HG03521 (cell line): ENCODE results near the gene TMEM236.
"Not testable (repeated sequence)": the region's sequence is repeated elsewhere in the genome, so short reads cannot be mapped to it uniquely, and the experiment has no call there.

Source experiments
- ATAC-seq: cut with Tn5 transposase; IDR thresholded peaks from one replicate; pipeline ENCODE4 v1.9.1; 2021; ENCODE audit warnings: mild to moderate bottlenecking, moderate library complexity; ENCODE audit not compliant: unreplicated experiment

The TMEM236 gene, protein sequence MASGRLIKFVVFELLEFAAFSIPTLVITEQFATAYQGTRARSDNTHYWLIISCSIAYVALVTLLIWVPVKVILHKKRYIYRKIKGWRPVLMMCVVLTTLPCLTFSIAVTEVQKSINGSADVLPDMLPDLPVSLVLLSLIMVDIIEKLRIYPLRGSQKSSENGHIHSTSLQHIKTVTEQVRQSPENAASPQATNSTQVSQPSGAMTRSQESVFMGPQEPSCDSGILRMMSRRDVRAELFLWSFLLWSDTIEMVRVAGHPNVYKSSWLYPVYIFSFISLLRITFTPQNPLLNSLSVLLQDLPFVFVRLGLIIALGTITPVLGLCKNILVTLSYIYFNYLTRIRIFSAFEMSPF

GRCh38 chr10:17751781-17752445, at the start of gene TMEM236:
TMEM236 (plus strand) TSS chr10:17752201; CDS start chr10:17752296, 95 bp downstream.
- ATAC-seq, result no peak

DNA sequence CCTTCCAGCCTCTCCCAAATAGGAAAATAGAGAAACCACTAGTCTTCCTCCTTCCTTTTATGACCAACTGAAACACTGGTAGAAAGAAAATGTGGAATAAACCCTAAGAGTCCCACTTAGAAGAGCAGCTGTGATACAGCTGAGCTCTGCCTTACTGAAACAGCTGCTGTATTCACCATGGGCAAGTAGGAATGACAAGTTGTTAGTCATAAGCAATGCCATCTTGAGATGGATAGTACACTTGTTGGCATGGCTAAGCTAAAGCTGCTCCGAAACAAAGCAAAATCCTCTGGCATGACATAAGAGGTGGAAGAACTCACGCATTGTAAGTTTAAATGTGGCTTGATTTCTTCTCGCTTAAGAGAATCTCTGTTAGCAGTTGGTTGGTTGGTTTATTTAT, 48.3 kb upstream of the TMEM236 start:
- ATAC-seq, result no peak

DNA sequence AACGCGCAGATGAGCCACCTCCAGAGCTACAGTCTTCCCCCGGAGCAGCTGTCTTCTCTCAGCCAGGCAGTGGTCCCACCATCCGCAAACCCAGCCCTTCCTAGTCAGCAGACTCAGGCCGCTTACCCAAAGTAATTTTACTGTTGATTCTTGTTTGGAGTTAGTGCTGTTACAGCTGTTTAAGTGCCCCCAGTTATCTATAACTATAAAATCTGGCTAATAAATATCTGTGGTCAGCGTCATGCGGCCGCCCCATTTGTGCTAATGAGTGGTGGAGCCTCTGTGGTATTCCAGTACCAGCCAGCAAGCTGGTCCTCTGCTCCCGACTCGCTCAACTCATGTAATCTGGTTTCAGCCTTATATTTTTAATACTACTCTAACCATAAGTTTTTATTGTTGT, 43.2 kb upstream of the TMEM236 start:
- no peak for ATAC-seq

DNA sequence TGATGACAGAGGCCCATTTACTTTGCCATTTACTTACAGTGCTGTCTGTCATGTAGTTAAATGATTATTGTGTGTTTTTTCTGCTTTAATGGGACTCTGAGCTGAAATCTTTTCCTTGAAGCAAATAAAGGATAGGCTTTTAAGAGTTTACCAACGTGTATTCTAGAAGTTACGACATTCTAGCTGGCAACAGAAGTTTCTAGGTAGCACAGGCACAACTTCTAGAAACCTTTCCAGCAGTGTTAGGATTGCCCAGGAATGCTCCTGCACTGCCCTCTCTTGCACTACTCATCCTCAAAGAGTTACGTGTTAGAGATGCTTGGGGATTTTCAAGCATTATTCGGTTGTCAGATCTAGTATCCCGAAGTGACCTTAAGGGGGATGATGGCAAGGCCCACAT, 42.5 kb upstream of the TMEM236 start:
- no peak for ATAC-seq

GRCh38 chr10:17710181-17710580, 41.8 kb upstream of the TMEM236 start:
- no peak for ATAC-seq

- no peak for ATAC-seq
These were observed 39.9 kb upstream of the TMEM236 start for GRCh38 chr10:17712053-17712452.

GRCh38 chr10:17712717-17713471, 39.1 kb upstream of the TMEM236 start:
- no peak for ATAC-seq

DNA sequence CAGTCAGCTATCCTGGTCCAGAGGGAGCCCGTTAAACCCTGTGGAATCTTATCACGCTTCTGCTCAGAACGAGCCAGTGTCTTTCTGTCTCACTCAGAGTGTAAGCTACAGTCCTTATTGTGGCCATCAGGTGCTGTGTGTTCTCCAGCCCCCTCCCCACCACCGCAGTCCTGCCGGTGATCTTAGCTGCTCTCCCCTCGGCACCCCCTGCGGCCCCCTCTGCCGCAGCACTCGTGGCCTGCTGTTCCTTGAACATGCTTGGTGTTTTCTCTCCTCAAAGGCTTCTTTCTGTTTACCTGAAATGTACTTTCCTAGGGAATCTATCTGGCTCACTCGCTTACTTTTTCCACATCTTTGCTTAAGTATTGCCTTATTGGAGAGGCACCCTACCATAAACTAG, 38.2 kb upstream of the TMEM236 start:
- no peak for ATAC-seq

DNA sequence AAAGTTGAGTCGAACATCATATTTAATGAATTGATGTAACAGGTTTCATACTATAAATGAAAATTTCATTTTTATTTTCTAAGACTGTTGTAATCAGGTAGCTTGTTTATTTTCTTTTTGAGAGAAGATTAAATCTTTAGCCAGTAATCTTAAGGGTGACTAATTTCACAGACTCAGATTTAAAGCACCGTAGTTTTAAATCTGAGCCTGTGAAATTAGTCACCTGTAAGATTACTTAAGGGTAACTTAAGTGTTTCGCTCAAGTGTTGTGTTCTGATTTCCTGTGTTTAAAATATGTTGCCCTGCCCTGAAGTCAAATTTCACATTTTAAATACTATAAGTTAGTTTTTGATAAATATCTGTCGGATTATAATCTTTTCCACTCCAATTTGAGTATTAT, 35.8 kb upstream of the TMEM236 start:
- no peak for ATAC-seq

DNA sequence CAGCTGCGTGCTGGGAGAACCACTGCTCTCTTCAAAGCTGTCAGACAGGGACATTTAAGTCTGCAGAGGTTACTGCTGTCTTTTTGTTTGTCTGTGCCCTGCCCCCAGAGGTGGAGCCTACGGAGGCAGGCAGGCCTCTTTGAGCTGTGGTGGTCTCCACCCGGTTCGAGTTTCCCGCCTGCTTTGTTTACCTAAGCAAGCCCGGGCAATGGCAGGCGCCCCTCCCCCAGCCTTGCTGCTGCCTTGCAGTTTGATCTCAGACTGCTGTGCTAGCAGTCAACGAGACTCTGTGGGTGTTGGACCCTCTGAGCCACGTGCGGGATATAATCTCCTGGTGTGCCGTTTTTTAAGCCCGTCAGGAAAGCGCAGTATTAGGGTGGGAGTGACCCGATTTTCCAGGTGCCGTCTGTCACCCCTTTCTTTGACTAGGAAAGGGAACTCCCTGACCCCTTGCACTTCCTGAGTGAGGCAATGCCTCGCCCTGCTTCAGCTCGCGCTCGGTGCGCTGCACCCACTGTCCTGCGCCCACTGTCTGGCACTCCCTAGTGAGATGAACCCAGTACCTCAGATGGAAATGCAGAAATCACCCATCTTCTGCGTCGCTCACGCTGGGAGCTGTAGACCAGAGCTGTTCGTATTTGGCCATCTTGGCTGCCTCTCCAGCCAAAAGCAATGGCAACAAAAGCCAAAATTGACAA, 29.5 kb upstream of the TMEM236 start:
- ATAC-seq, result not testable (repeated sequence)

- no peak for ATAC-seq
These were observed 26.3 kb upstream of the TMEM236 start for GRCh38 chr10:17725703-17726102.

- ATAC-seq, result no peak
These were observed 22.4 kb upstream of the TMEM236 start for GRCh38 chr10:17729630-17730029.

GRCh38 chr10:17730667-17731066, 21.3 kb upstream of the TMEM236 start:
- no peak for ATAC-seq

DNA sequence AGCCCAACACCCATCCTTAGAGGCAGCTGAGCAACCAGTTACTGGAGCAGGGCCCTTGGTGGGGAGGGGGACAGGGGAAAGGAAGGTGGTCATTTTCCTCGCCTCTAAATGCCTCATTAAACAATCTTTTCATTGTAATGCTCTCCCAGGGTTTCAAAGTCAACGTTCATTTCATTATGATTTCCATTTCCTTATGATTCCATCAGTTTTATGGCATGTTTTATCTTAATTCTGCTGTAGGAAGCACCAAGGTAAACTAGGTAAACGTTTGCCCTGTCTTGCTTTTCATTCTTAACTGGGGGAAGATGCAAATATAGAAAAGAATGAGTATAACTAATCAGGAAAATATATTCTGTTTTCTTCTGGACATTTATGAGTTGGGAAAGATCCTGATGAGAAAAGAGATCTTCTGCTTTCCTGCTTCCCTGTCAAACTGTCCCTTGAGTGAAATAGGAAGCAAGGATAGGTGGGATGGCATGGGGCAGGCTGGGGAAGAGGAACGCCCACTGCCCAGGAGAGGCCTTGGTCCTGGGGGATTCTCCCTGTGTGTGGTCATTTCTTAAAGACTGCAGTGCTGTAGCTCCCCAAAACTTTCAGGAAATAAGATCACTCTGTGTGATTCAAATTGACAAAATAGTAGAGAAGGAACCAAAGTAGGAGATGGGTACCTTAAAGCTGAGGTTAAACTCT, 20.5 kb upstream of the TMEM236 start:
- no peak for ATAC-seq

DNA sequence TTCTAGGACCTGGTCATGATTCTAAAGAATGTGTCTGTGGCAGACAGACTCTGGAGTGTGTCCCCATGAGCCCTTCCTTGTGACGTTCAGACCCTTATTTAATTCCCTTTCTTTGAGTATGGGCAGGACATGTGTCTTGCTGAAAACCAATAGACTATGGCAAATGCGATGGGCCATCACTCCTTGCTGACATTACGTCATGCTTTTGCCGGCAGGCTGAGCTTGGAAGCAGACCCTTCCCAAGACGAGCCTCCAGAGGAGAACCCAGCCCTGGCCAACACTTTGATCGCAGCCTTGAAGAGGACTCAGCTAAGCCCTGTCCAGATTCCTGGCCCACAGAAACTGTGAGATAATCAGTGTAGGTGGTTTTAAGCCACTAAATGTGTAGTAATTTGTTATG, 18.4 kb upstream of the TMEM236 start:
- ATAC-seq, result no peak

GRCh38 chr10:17734432-17735080, 17.4 kb upstream of the TMEM236 start:
- no peak for ATAC-seq

- no peak for ATAC-seq
These were observed 16.6 kb upstream of the TMEM236 start for GRCh38 chr10:17735166-17735941.

- ATAC-seq, result no peak
These were observed 15.8 kb upstream of the TMEM236 start for GRCh38 chr10:17736223-17736622.
